H1 (cell line): ENCODE data around the gene NMRK2. TPM values are rescaled to one million over a fixed set of nuclear protein-coding genes. Genes with fewer than 3 reads are reported as not detected.

ENCODE experiments used
- CTCF ChIA-PET: fragments of 300-600 bp; sonication (Branson Sonifier 250); formaldehyde crosslinking; loops from one replicate; lab custom pipeline; 2021; ENCODE audit not compliant: partially characterized antibody; lab: Charles Lee
- POLR2A ChIA-PET: fragments of 300-600 bp; sonication (Branson Sonifier 250); formaldehyde crosslinking; loops from one replicate; lab custom pipeline; 2021; ENCODE audit warnings: inconsistent platforms; ENCODE audit not compliant: partially characterized antibody; lab: Charles Lee
- DNase-seq, 2 experiments: peaks; one replicate each; pipeline versions ENCODE4 v3.0.0 to v3.0.0-alpha.2; 2010 to 2022; ENCODE audit warnings: low spot score in 2 of 2, low read depth in 1 of 2, mixed read lengths in 1 of 2
- FAIRE-seq: peaks from 2 replicates; lab custom pipeline; 2011; peaks lifted over from hg19 to GRCh38; lab: Jason Lieb, UNC
- H2AFZ ChIP-seq: 2 replicates; pipeline ENCODE4 v1.8.1; 2012; ENCODE audit warnings: low read length, inconsistent platforms
- H2AK5ac ChIP-seq: 2 replicates; pipeline ENCODE4 v1.6.1; 2013; ENCODE audit warnings: low read depth, low read length
- H2BK120ac ChIP-seq: replicated peaks from 2 replicates; pipeline ENCODE3; 2013; ENCODE audit warnings: low read depth, low read length, inconsistent platforms
- H2BK12ac ChIP-seq: 2 replicates; pipeline ENCODE4 v1.6.1; 2013; ENCODE audit warnings: low read depth, low read length
- H2BK15ac ChIP-seq: 2 replicates; pipeline ENCODE4 v1.6.1; 2013; ENCODE audit warnings: low read length
- H2BK20ac ChIP-seq: 2 replicates; pipeline ENCODE4 v1.6.1; 2013; ENCODE audit warnings: low read length
- H2BK5ac ChIP-seq: 2 replicates; pipeline ENCODE4 v1.6.1; 2013; ENCODE audit warnings: low read depth, low read length
- H3K14ac ChIP-seq: 2 replicates; pipeline ENCODE4 v1.6.1; 2013; ENCODE audit warnings: inconsistent platforms; ENCODE audit not compliant: insufficient read length
- H3K18ac ChIP-seq: 2 replicates; pipeline ENCODE4 v1.6.1; 2013; ENCODE audit warnings: low read length; ENCODE audit errors: extremely low read depth
- H3K23ac ChIP-seq: 2 replicates; pipeline ENCODE4 v1.6.1; 2013; ENCODE audit warnings: inconsistent platforms; ENCODE audit not compliant: insufficient read length
- H3K23me2 ChIP-seq: 2 replicates; pipeline ENCODE4 v1.6.1; 2013; ENCODE audit warnings: low read depth, low read length
- H3K27ac ChIP-seq: 2 replicates; pipeline ENCODE4 v1.6.1; 2011; ENCODE audit warnings: low read depth, low read length, inconsistent platforms
- H3K27me3 ChIP-seq, 4 experiments: replicated peaks in 1 of 4; 1 replicate in 1 of 4; 2 replicates in 3 of 4; pipeline versions ENCODE4 v1.6.1 to v1.8.1; 2011 to 2013; ENCODE audit warnings: low read length in 3 of 4, mild to moderate bottlenecking in 3 of 4, inconsistent platforms in 2 of 4, mixed read lengths in 2 of 4, moderate library complexity in 1 of 4; ENCODE audit not compliant: control insufficient read depth in 3 of 4, insufficient read depth in 3 of 4; ENCODE audit errors: extremely low read depth in 1 of 4
- H3K36me3 ChIP-seq, 4 experiments: 2 replicates each; pipeline versions ENCODE4 v1.6.1 to v1.8.1; 2011 to 2013; ENCODE audit warnings: mild to moderate bottlenecking in 4 of 4, low read length in 3 of 4, moderate library complexity in 2 of 4, control low read depth in 1 of 4, inconsistent platforms in 1 of 4; ENCODE audit not compliant: insufficient read depth in 4 of 4, control insufficient read depth in 2 of 4
- H3K4ac ChIP-seq: replicated peaks from 2 replicates; pipeline ENCODE3; 2013; ENCODE audit warnings: low read length, low read depth, mixed read lengths, inconsistent platforms; ENCODE audit not compliant: insufficient read length
- H3K4me1 ChIP-seq, 4 experiments: replicated peaks in 1 of 4; 1 replicate in 1 of 4; 2 replicates in 3 of 4; pipeline versions ENCODE4 v1.6.1 to v1.8.1; 2011 to 2013; ENCODE audit warnings: low read length in 3 of 4, inconsistent platforms in 2 of 4, mixed read lengths in 1 of 4; ENCODE audit not compliant: insufficient read depth in 4 of 4, control insufficient read depth in 3 of 4
- H3K4me2 ChIP-seq, 2 experiments: 2 replicates each; pipeline versions ENCODE4 v1.6.1 to v1.8.1; 2011 to 2013; ENCODE audit warnings: low read depth in 2 of 2, low read length in 2 of 2, control low read depth in 1 of 2, inconsistent platforms in 1 of 2, mild to moderate bottlenecking in 1 of 2; ENCODE audit not compliant: insufficient read depth in 1 of 2
- H3K4me3 ChIP-seq, 4 experiments: fragments of 200-600, 300-600 bp in 1 of 4; sonication (generic), shearing (Covaris generic), sonication (Bioruptor Twin) in 1 of 4; 2 replicates each; pipeline versions ENCODE4 v1.5.1 to v1.8.1; 2011 to 2016; ENCODE audit warnings: low read length in 4 of 4, low read depth in 3 of 4, control low read depth in 2 of 4, inconsistent platforms in 2 of 4, mild to moderate bottlenecking in 2 of 4, mixed read lengths in 1 of 4, moderate library complexity in 1 of 4; ENCODE audit not compliant: insufficient read depth in 2 of 4; ENCODE audit errors: extremely low read depth in 1 of 4
- H3K56ac ChIP-seq: replicated peaks from 2 replicates; pipeline ENCODE3; 2013; ENCODE audit warnings: low read depth, mild to moderate bottlenecking, mixed read lengths, low read length, inconsistent platforms; ENCODE audit not compliant: insufficient read length
- H3K79me1 ChIP-seq: 2 replicates; pipeline ENCODE4 v1.6.1; 2013; ENCODE audit warnings: low read depth, low read length, control low read depth
- H3K79me2 ChIP-seq, 2 experiments: 2 replicates each; pipeline versions ENCODE4 v1.6.1 to v1.8.1; 2012 to 2013; ENCODE audit warnings: low read length in 2 of 2, mild to moderate bottlenecking in 2 of 2, inconsistent platforms in 1 of 2; ENCODE audit not compliant: insufficient read depth in 2 of 2, control insufficient read depth in 1 of 2
- H3K9ac ChIP-seq, 4 experiments: replicated peaks in 1 of 4; 1 replicate in 1 of 4; 2 replicates in 3 of 4; pipeline versions ENCODE4 v1.6.1 to v1.8.1; 2011 to 2013; ENCODE audit warnings: low read depth in 3 of 4, low read length in 3 of 4, control low read depth in 2 of 4, mild to moderate bottlenecking in 2 of 4, moderate library complexity in 2 of 4, inconsistent platforms in 1 of 4; ENCODE audit errors: extremely low read depth in 1 of 4
- H3K9me3 ChIP-seq, 2 experiments: 2 replicates each; pipeline versions ENCODE4 v1.6.1 to v1.8.1; 2012 to 2013; ENCODE audit warnings: mild to moderate bottlenecking in 2 of 2, moderate library complexity in 2 of 2, control low read depth in 1 of 2, inconsistent platforms in 1 of 2, low read depth in 1 of 2, low read length in 1 of 2, mixed read lengths in 1 of 2; ENCODE audit not compliant: insufficient read depth in 2 of 2
- H4K20me1 ChIP-seq, 2 experiments: replicated peaks in 1 of 2; 2 replicates each; pipeline versions ENCODE3 to v1.8.1; 2011 to 2013; ENCODE audit warnings: inconsistent platforms in 2 of 2, low read length in 2 of 2, mild to moderate bottlenecking in 1 of 2; ENCODE audit not compliant: insufficient read depth in 2 of 2, control insufficient read depth in 1 of 2
- H4K5ac ChIP-seq: 2 replicates; pipeline ENCODE4 v1.6.1; 2013; ENCODE audit warnings: low read length, low read depth, mixed read lengths, inconsistent platforms; ENCODE audit not compliant: insufficient read length
- H4K8ac ChIP-seq: 2 replicates; pipeline ENCODE4 v1.8.0; 2013; ENCODE audit warnings: mild to moderate bottlenecking, moderate library complexity, low read length, inconsistent platforms; ENCODE audit not compliant: insufficient read depth; ENCODE audit errors: extremely low read depth
- H4K91ac ChIP-seq: replicated peaks from 2 replicates; pipeline ENCODE3; 2013; ENCODE audit warnings: low read length, mixed read lengths, inconsistent platforms; ENCODE audit not compliant: insufficient read length
- CBX5 ChIP-seq: fragments of 300-800, 300-1000 bp; sonication (generic); IDR thresholded peaks from 2 replicates; pipeline ENCODE4 v1.7.1; 2016; ENCODE audit warnings: antibody characterized with exemption, low read length, low read depth
- CHD2 ChIP-seq: IDR thresholded peaks from 2 replicates; pipeline ENCODE4 v1.6.1; 2012; ENCODE audit warnings: low read length, improper control_type of control experiment
- GTF2F1 ChIP-seq: IDR thresholded peaks from 2 replicates; pipeline ENCODE4 v1.6.1; 2012; ENCODE audit warnings: low read depth, low read length, improper control_type of control experiment, borderline replicate concordance
- KDM1A ChIP-seq: fragments of 200-600, 300-600 bp; sonication (generic); IDR thresholded peaks from 2 replicates; pipeline ENCODE4 v1.7.1; 2016; ENCODE audit warnings: mild to moderate bottlenecking, low read length, borderline replicate concordance
- MAX ChIP-seq: IDR thresholded peaks from 2 replicates; pipeline ENCODE4 v1.6.1; 2012; ENCODE audit warnings: inconsistent platforms
- NANOG ChIP-seq: IDR thresholded peaks from 2 replicates; pipeline ENCODE4 v1.6.1; 2011; ENCODE audit warnings: low read length, low read depth, mild to moderate bottlenecking, inconsistent platforms; ENCODE audit not compliant: insufficient read depth, poor library complexity, severe bottlenecking
- PHF8 ChIP-seq: fragments of 200-600 bp; sonication (generic); conservative IDR thresholded peaks from 2 replicates; pipeline ENCODE4 v1.7.1; 2012; ENCODE audit warnings: low read depth, mild to moderate bottlenecking, inconsistent platforms, low read length, moderate library complexity
- POLR2AphosphoS5 ChIP-seq: IDR thresholded peaks from 2 replicates; pipeline ENCODE4 v1.6.1; 2011; ENCODE audit warnings: low read depth, low read length
- RAD21 ChIP-seq, 2 experiments: IDR thresholded peaks in 1 of 2; conservative IDR thresholded peaks in 1 of 2; 2 replicates each; pipeline ENCODE4 v1.6.1; 2011; ENCODE audit warnings: low read depth in 2 of 2, low read length in 2 of 2, improper control_type of control experiment in 1 of 2, inconsistent platforms in 1 of 2, mild to moderate bottlenecking in 1 of 2, moderate library complexity in 1 of 2
- SIN3A ChIP-seq, 2 experiments: IDR thresholded peaks in 1 of 2; conservative IDR thresholded peaks in 1 of 2; 2 replicates each; pipeline ENCODE4 v1.6.1; 2011 to 2012; ENCODE audit warnings: low read length in 2 of 2, improper control_type of control experiment in 1 of 2, low read depth in 1 of 2, mild to moderate bottlenecking in 1 of 2
- TEAD4 ChIP-seq: IDR thresholded peaks from 2 replicates; pipeline ENCODE4 v1.6.1; 2012; ENCODE audit warnings: low read depth, low read length, inconsistent platforms, mixed read lengths
- USF2 ChIP-seq: IDR thresholded peaks from 2 replicates; pipeline ENCODE4 v1.6.1; 2011; ENCODE audit warnings: low read length, improper control_type of control experiment
- WGBS, 2 experiments: shearing (Covaris generic) in 1 of 2; methylation state at CpG; one replicate each; pipeline versions ENCODE4 v1.1.6 to v1.1.7; 2013 to 2015; ENCODE audit warnings: low lambda C conversion rate in 2 of 2, mixed read lengths in 2 of 2, inconsistent platforms in 1 of 2, low coverage in 1 of 2, missing lambda C conversion rate in 1 of 2; ENCODE audit not compliant: insufficient replicate concordance in 2 of 2, insufficient coverage in 1 of 2, insufficient read length in 1 of 2; ENCODE audit errors: extremely low coverage in 1 of 2, missing lambda C conversion rate in 1 of 2; 5-methylcytosine and 5-hydroxymethylcytosine counted together
- polyA plus RNA-seq, 7 experiments: library from polyadenylated mRNA; depleted of rRNA in 3 of 7; stranded (reverse) in 5 of 7; unstranded in 2 of 7; fragments of >200 nt in 5 of 7; fragments of 200-250 nt in 2 of 7; gene quantifications; 1 replicate in 5 of 7; 2 replicates in 1 of 7; 4 replicates in 1 of 7; pipeline versions ENCODE4 v1.2.1 to v1.2.3, GENCODE V29; 2011 to 2013; ENCODE audit warnings: missing spikeins in 2 of 7, mixed read lengths in 2 of 7
- total RNA-seq: library from RNA; stranded (reverse); fragmentation: NEBNext Ultra II Directional; extraction: Animal tissue kit (Norgen Biotek cat#: 25700); gene quantifications from 2 replicates; pipeline ENCODE4 v1.2.1, GENCODE V29; 2021

NMRK2 gene
- total and polyA plus RNA-seq, 2 of the 8 experiments (the other 6 are each of a cell fraction or from before 2014, with no cell fraction given): 87.4 to 206 TPM

- Histone ChIP-seq H3K4me2 (no peak overlapping the region), H2BK12ac (no peak overlapping the region), H2BK20ac (no peak overlapping the region), H3K79me1 (no peaks in the 10 kb centered on the region), H2AK5ac (no peak overlapping the region), H3K9me3 (no peaks in the 10 kb centered on the region), H3K9ac (no peak overlapping the region), H3K27me3 (no peaks in the 10 kb centered on the region), H4K8ac (no peak overlapping the region; the same call in 1 of the 2 replicates), H3K4ac (no peak overlapping the region), H3K36me3 (peaks cover 0 to 3% (median under 1%) of the 10 kb centered on the region in 4 experiments; a peak in 4 of 8 replicates), H3K56ac (no peak overlapping the region), H4K5ac (no peak overlapping the region), H3K27ac (no peak overlapping the region), H3K14ac (no peak overlapping the region), H3K4me1 (peaks cover 0 to 6% (median 2%) of the 10 kb centered on the region in 4 experiments; a peak in 4 of 7 replicates), H3K18ac (no peak overlapping the region), H2AFZ (no peak overlapping the region), H2BK15ac (no peak overlapping the region), H4K20me1 (peaks cover 0 to 5% of the 10 kb centered on the region in 2 experiments), H3K4me3 (no peak overlapping the region), H2BK5ac (no peak overlapping the region), H3K23me2 (no peaks in the 10 kb centered on the region), H2BK120ac (no peak overlapping the region), H3K79me2 (no peaks in the 10 kb centered on the region), H4K91ac (no peak overlapping the region), H3K23ac (no peak overlapping the region)
- ChIA-PET CTCF (no interaction called here), POLR2A (interaction anchor here (1.0 to 24.8 kb wide), 4 partner anchors 13 to 31 kb away, joined by 3 to 870 read pairs (median 36); partner anchors contain the start of genes EEF2 and NMRK2)
- WGBS, 2 experiments: 87% methylated on average over 11 of the region's 11 CpGs; no CpG with 5 or more reads in 1 of the 2 experiments
- DNase-seq (no peak), FAIRE-seq (no peak)
- TF ChIP-seq CHD2 (no peak), SIN3A (conservative IDR thresholded peaks at IDR 0.05 in 1 of 2, IDR thresholded peaks at IDR 0.05 in 1 of 2; ENCODE audit: low read depth in 1 of 2, low read length in 2 of 2) (no peak), USF2 (no peak), TEAD4 (no peak), RAD21 (IDR thresholded peaks at IDR 0.05 in 1 of 2, conservative IDR thresholded peaks at IDR 0.05 in 1 of 2; ENCODE audit: low read depth in 2 of 2, low read length in 2 of 2) (no peak), GTF2F1 (no peak), PHF8 (no peak), MAX (no peak), KDM1A (no peak), POLR2AphosphoS5 (no peak), CBX5 (no peak), NANOG (no peak)
These were observed 16.4 kb downstream of the NMRK2 start for GRCh38 chr19:3949294-3949693.
